Ishikawa (cell line): Measurements from ENCODE around the gene SLC17A9.
A peak's percentile ranks its signal among the peaks of the same experiment; 100 is the strongest.

ENCODE experiments used
- CEBPB ChIP-seq: IDR thresholded peaks from 2 replicates; pipeline ENCODE4 v1.6.1; 2012
- CREB1 ChIP-seq: IDR thresholded peaks from 2 replicates; pipeline ENCODE4 v1.6.1; 2012; ENCODE audit warnings: low read depth
- EGR1 ChIP-seq: IDR thresholded peaks from 2 replicates; pipeline ENCODE4 v1.6.1; 2012
- EP300 ChIP-seq: IDR thresholded peaks from 2 replicates; pipeline ENCODE4 v1.6.1; 2012; ENCODE audit warnings: borderline replicate concordance
- FOXM1 ChIP-seq: IDR thresholded peaks from 2 replicates; pipeline ENCODE4 v1.6.1; 2012; ENCODE audit warnings: low read depth, borderline replicate concordance
- NFIC ChIP-seq: IDR thresholded peaks from 2 replicates; pipeline ENCODE4 v1.6.1; 2012
- RAD21 ChIP-seq: IDR thresholded peaks from 2 replicates; pipeline ENCODE4 v1.6.1; 2012; ENCODE audit warnings: low read depth
- TAF1 ChIP-seq: IDR thresholded peaks from 2 replicates; pipeline ENCODE4 v1.6.1; 2012; ENCODE audit warnings: low read depth, mild to moderate bottlenecking
- TCF12 ChIP-seq: IDR thresholded peaks from 2 replicates; pipeline ENCODE4 v1.6.1; 2012; ENCODE audit warnings: low read depth
- TEAD4 ChIP-seq: IDR thresholded peaks from 2 replicates; pipeline ENCODE4 v1.6.1; 2012
- YY1 ChIP-seq: IDR thresholded peaks from 2 replicates; pipeline ENCODE4 v1.6.1; 2012; ENCODE audit warnings: low read depth
- ZBTB7A ChIP-seq: IDR thresholded peaks from 2 replicates; pipeline ENCODE4 v1.6.1; 2012; ENCODE audit warnings: low read depth
- TF ChIP-seq, protein P1 (sequence below): IDR thresholded peaks from 2 replicates; pipeline ENCODE4 v1.6.1; 2012
- TF ChIP-seq, protein P2 (sequence below): IDR thresholded peaks from 2 replicates; pipeline ENCODE4 v1.6.1; 2012
- TF ChIP-seq, protein P3 (sequence below): IDR thresholded peaks from 2 replicates; pipeline ENCODE4 v1.6.1; 2012; ENCODE audit warnings: low read depth, mild to moderate bottlenecking

The SLC17A9 gene

DNA sequence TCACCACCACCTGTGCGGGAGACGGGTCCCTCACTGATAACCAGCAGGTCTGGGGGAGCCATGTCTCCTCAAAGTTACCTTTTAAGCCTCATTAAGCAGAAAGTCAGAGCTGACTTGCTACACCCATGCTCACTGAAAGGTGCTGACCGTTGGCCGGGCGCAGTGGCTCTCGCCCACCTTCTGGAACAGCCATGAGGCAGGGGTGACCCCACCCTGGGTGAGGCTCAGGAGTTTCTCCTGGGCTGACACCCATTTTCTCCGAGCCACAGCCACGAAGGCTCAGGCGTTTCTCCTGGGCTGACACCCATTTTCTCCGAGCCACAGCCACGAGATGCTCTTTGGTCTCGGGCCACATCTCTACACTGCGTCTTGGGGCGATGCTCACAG lies 44.1 kb downstream of the SLC17A9 start:
- TF ChIP-seq CREB1 (no peak), YY1 (no peak), TAF1 (no peak), CEBPB (no peak)
- TF ChIP-seq, protein P1, sequence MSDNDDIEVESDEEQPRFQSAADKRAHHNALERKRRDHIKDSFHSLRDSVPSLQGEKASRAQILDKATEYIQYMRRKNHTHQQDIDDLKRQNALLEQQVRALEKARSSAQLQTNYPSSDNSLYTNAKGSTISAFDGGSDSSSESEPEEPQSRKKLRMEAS: no peak

DNA sequence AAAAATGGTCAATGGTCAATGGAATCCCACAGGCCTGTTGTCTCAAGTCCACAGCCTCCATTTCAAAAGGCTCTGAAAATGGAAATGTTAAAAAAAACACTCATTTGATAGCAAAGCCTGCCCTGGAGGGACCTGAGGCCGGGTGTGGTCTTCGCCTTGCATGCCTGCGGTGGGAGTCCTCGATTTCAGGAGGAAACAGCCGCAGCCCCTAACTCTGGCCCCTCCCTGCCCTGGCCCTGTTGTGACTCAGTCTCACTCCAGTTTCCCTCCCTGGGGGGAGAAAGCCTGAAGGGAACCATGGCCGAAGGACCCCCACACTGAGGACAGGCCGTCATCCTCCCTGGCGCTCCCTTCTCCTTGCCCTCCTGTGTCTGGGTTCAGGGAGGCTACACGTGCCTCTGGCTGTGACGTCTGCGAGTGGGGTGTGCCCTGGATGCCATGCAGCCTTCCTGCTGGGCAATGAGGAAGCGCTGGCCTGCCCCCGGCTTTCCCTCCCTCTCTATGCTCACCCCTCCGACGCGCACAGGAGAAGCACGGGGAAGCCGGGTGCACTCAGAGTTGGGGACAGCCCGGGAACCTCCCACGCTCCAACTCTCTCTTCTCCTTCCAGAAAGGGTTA lies 45.0 kb downstream of the SLC17A9 start:
- TF ChIP-seq, protein P1: peak; percentile 55; the same call in 1 of the 2 replicates
- no peak for TF ChIP-seq YY1

DNA sequence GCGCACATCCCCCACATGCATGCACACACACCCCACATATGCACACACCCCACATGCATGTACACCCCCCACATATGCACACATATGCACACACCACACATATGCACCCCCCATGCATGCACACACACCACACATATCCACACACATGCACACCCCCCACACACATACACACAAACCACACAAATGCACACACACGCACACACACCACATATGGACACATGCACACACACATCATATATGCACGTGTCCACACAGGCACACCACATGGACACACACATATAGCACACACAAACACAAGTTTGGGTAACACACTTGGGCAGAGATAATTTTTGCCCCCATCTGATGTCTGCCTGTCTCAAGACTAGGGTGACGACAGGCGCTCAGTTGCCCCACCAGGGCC lies 45.9 kb downstream of the SLC17A9 start:
- TF ChIP-seq CEBPB: no peak
- TF ChIP-seq RAD21: no peak
- TF ChIP-seq EGR1: no peak
- no peak for TF ChIP-seq FOXM1
- TF ChIP-seq, protein P2, sequence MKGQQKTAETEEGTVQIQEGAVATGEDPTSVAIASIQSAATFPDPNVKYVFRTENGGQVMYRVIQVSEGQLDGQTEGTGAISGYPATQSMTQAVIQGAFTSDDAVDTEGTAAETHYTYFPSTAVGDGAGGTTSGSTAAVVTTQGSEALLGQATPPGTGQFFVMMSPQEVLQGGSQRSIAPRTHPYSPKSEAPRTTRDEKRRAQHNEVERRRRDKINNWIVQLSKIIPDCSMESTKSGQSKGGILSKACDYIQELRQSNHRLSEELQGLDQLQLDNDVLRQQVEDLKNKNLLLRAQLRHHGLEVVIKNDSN: no peak
- TF ChIP-seq, protein P3, sequence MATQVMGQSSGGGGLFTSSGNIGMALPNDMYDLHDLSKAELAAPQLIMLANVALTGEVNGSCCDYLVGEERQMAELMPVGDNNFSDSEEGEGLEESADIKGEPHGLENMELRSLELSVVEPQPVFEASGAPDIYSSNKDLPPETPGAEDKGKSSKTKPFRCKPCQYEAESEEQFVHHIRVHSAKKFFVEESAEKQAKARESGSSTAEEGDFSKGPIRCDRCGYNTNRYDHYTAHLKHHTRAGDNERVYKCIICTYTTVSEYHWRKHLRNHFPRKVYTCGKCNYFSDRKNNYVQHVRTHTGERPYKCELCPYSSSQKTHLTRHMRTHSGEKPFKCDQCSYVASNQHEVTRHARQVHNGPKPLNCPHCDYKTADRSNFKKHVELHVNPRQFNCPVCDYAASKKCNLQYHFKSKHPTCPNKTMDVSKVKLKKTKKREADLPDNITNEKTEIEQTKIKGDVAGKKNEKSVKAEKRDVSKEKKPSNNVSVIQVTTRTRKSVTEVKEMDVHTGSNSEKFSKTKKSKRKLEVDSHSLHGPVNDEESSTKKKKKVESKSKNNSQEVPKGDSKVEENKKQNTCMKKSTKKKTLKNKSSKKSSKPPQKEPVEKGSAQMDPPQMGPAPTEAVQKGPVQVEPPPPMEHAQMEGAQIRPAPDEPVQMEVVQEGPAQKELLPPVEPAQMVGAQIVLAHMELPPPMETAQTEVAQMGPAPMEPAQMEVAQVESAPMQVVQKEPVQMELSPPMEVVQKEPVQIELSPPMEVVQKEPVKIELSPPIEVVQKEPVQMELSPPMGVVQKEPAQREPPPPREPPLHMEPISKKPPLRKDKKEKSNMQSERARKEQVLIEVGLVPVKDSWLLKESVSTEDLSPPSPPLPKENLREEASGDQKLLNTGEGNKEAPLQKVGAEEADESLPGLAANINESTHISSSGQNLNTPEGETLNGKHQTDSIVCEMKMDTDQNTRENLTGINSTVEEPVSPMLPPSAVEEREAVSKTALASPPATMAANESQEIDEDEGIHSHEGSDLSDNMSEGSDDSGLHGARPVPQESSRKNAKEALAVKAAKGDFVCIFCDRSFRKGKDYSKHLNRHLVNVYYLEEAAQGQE: no peak
- TF ChIP-seq, protein P1: no peak
- TF ChIP-seq EP300: no peak
- no peak for TF ChIP-seq NFIC
- TF ChIP-seq CREB1: no peak
- TF ChIP-seq YY1: no peak
- no peak for TF ChIP-seq TAF1
- no peak for TF ChIP-seq TCF12
- TF ChIP-seq TEAD4: no peak
- TF ChIP-seq ZBTB7A: no peak

DNA sequence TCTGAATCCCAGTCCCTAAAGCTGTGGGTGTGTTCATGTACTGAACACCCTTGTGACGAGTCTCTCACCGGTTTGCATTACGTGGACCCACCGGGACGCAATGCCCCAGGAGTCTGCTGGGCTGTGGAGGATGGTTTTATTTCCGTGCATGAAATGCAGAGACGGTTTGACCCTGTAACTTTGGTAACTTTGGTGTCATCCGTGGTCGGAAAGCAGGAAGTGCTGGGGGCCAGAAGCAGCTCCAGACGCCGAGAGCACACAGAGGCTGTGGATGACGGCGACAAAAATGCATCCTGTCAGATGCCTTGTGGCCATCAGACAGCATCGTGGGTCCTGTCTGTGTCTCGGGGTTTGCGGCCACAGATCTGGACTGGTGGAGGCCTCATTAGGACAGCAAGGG lies 47.1 kb downstream of the SLC17A9 start:
- TF ChIP-seq RAD21 (no peak), TAF1 (no peak), CREB1 (no peak), TEAD4 (no peak), NFIC (no peak), YY1 (no peak), EGR1 (no peak), EP300 (no peak), CEBPB (no peak), TCF12 (no peak), ZBTB7A (no peak), FOXM1 (no peak)
- TF ChIP-seq, protein P1: no peak
- TF ChIP-seq, protein P3: no peak
- TF ChIP-seq, protein P2: no peak

DNA sequence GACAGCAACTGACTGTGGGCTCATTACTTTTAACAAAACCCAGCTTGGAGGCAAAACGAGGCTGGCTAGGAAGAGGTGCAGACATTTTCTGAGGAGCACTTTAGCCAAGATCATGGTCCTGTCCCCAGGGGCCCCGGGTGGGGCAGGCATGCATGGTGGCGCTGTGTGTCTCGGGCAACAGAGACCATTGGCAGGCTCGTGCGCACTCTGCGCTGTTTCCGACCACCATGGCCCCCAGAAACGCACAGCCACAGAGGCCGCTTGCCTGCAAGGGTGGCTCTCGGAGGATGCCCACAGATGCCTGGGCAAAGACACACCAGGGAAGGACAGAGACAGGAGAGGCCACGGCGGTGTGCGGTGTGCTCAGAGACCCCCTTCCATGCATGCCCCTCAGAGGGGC lies 47.5 kb downstream of the SLC17A9 start:
- no peak for TF ChIP-seq EGR1

DNA sequence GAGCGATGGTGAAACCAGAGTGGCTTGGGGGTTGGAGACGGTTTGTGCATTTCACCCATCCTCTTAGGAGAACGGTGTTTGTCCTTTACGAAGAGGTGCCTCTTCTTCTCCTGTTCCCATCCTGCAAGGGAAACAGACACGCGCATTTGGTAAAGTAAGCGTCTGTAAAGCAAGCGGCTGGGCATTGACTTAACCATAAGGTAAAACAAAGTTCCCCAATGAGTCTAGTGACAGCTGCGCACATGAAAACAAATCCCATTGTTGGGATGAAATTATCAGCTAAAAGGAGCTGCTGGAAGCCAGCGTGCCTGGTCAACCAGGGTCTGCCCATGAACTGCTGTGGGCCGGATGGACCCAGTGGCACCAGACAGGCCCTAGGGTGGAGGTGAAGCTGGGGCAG lies 48.4 kb downstream of the SLC17A9 start:
- TF ChIP-seq RAD21 (no peak), TCF12 (no peak), CEBPB (no peak), NFIC (no peak), TAF1 (no peak)
- TF ChIP-seq, protein P2: no peak
